HL-60/S4 treated with phorbol 12-myristate 13-acetate at 8.2 ng/mL for 4 days and 3 days (cell line): Measurements from ENCODE around the gene GATAD2A.
"Not testable (repeated sequence)": the region's sequence is repeated elsewhere in the genome, so short reads cannot be mapped to it uniquely, and the experiment has no call there.

Source experiments
- in situ Hi-C: fragments of 300-500 bp; cut with MboI; formaldehyde crosslinking; loops from 2 replicates; pipeline ENCODE4 v1.15.0; 2022; ENCODE audit warnings: low sequenced_read_pairs

GATAD2A gene, protein sequence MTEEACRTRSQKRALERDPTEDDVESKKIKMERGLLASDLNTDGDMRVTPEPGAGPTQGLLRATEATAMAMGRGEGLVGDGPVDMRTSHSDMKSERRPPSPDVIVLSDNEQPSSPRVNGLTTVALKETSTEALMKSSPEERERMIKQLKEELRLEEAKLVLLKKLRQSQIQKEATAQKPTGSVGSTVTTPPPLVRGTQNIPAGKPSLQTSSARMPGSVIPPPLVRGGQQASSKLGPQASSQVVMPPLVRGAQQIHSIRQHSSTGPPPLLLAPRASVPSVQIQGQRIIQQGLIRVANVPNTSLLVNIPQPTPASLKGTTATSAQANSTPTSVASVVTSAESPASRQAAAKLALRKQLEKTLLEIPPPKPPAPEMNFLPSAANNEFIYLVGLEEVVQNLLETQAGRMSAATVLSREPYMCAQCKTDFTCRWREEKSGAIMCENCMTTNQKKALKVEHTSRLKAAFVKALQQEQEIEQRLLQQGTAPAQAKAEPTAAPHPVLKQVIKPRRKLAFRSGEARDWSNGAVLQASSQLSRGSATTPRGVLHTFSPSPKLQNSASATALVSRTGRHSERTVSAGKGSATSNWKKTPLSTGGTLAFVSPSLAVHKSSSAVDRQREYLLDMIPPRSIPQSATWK

DNA sequence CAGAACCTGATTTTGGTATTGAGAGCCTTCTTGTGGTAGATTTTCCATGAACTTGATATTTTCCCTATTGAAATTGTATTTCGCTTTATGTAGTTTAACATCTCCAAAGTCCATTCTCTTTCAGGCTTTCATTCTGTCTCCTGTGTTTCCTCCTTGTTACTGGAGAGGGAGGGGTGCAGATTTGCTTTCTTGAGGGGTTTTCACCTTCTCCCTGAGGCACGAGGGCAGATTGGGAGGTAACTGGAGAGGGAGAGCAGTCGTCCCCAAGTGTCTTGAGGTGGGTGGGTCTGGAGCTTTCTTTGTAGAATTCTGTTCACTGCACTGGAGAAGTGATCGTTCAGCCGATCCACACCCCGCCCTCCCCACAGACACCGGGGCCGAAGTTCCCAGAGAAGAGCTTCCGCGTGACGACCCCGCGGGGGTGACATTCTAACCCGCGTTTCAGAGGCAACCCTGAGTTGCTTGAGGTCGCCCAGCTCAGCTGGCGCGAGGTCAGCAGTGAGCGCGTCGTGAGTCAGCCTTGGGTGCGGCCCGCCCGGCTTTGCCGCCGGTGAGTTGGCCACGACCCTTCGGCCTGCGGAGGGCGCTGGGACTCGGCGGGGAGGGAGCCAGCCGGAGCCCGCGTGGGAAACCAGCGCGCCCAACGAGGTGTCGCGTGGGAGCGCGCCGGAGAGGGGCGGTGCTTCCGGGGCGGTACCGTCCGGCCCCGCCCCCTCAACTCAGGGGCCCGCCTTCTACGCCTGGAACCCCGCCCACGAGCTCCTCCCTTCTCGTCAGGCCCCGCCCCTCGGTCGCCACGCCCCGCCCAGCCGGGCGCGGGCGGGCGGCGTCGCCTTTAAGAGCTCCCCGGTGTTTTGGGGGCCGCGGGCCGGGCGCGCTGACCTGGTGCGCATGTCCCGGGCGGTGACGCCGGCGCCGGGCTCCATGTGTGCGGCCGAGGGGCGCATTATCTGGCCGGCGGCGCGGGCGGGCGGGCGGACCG, at the start of gene GATAD2A:
GATAD2A (plus strand) TSS at position 797 of the 982 bp plus-strand sequence. CDS start 59,671 bp downstream, outside the sequence.
- in situ Hi-C loops, result no loop called here

DNA sequence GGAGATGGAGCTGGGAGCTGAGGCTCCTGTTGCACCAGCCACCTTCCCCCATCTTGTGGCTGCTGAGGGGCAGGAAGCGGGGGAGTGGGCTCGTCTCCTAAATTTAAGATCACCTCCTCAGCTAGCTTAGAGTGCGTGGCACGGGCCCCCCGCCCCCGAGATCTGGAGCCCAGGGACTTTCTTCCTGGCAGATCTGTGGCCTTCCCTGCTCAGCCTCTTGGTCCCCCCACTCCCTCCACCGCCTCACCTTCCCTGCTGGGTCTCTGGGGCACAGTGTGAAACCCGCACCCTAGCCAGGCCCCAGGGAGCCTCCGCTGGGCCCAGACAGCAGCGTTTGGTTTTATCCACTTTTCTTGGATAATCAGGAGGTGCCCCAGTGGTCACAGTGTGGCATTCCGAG, 49.0 kb upstream of the GATAD2A start:
- in situ Hi-C loops, result no loop called here

DNA sequence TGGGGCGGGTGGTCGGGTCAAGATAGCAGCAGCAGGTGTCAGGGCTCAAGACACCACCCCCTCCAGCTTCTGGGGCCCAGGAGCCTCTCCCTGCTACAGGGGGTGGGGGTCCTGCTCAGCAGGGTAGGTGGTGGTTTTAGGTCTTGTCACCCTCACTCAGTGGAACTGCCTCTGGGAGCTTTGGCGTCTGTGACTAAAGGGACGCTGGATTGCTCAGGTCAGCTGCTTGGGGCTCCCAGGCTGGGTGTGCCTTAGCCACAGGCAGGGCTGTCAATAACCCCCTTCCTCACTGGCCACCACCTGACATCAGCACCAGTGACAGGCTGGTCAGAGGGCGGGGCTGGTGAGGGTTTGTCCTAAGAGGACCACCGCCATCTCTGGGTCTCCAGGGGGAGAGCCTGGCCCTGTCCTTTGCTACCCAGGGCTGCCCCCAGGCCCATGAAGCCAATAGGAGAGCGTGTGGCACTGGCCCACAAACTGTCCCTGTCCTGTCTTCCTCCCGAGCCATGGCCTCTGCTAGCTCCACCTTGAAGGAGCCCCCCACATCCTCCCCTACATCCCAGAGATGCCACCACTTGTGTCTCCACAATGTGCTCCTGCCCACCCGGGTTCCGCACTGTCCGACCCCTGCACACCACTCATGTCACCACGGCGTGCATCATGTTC, 48.4 kb upstream of the GATAD2A start:
- in situ Hi-C loops, result no loop called here

DNA sequence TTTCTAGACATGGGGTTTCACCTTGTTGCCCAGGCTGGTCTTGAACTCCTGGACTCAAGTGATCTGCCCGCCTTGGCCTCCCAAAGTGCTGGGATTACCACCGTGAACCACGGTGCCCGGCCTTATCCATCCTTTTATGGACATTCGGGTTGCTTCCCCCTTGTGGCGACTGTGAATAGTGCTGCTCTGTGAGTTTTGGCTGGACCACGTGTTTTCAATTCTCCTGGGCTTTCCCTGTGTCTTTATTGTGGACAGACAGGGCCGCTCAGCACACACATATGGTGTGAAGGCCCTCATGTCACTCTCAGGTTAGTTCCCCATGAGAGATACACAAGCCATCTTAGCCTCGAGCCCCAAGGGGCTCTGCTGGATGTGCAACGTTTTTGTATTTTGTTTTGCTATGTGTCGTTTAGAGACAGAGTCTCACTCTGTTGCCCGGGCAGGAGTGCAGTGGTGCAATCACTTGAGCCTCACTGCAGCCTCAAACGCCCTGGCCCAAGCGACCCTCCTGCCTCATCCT, 44.3 kb upstream of the GATAD2A start:
- in situ Hi-C loops, result loop anchor here (10.0 kb wide), 1 partner anchor 134 kb away; no protein-coding TSS in a partner anchor

DNA sequence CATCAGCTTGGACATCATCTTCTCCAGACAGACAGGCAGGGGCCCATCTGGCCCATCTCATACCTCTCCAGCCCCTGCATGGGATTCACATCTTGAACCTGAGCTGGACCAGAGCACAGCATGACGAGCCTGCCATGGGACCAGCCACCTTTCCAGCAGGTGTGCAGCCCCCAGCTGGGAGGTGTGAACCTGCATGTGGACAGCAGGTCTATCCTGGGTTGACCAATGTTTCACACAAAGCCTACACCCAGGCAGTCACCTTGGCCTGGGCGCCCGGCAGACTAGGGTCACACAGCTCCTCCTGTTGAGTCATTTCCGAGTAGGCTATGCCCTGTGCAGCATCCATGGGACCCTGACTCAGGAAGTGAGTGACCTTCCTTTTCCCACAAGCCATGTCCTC, 43.4 kb upstream of the GATAD2A start:
- in situ Hi-C loops, result loop anchor here (10.0 kb wide), 1 partner anchor 133 kb away; no protein-coding TSS in a partner anchor

DNA sequence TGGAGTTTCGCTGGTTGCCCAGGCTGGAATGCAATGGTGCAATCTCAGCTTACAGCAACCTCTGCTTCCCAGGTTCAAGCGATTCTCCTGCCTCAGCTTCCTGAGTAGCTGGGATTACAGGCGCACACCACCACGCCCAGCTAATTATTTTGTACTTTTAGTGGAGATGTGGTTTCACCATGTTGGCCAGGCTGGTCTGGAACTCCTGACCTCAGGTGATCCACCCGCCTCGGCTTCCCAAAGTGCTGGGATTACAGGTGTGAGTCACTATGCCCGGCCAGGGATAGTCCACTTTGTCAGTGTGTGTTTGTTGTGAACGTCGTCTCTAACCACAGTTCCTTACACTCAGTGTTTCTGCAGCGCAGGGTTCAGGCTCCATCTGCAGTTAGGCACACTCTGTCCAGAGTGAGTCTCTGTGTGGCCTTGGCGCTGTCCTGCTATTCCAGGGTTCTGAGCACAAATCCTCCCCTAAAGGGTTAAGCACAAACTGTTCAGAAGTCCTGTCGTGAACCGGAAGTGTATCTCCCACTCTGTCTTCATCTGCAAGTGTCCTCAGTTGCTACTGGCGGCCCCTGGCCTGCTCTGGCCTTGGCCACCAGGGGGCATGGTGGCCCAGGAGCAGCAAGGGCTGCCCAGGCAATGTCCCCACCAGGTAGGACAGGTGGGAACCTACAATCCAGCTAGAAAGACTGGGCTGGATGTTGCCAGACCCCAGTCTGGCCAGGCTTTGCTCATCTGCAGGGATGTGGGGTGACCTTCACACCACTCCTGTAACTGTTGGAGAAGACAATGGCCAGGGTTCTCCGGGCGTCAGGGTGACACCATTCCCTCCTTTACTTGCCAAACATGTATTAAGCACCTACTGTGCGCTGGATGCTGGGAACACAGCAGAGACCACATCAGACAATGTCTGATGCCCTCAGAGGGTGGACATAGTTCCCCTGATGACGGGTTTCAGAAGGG, 38.8 kb upstream of the GATAD2A start:
- in situ Hi-C loops, result loop anchor here (10.0 kb wide), 1 partner anchor 128 kb away; no protein-coding TSS in a partner anchor

DNA sequence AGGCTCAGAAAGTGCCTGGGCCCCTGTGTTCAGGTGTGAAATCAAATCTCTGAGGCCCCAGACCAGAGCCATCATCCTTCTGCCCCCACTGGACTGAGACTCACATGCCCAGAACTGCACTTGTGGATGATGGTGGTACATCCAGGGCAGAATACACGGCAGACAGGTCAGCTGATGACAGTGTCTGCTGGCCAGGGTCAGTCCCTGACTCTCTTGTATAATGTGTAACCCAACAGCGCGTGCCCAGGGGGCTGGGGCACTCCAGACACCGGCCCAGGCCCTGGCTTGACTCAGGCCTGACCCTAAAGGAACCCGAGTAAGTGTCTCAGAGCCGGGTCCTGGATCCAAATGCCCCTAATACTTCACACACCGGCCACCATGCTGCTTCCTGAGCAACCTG, 37.4 kb upstream of the GATAD2A start:
- in situ Hi-C loops, result loop anchor here (10.0 kb wide), 1 partner anchor 127 kb away; no protein-coding TSS in a partner anchor

DNA sequence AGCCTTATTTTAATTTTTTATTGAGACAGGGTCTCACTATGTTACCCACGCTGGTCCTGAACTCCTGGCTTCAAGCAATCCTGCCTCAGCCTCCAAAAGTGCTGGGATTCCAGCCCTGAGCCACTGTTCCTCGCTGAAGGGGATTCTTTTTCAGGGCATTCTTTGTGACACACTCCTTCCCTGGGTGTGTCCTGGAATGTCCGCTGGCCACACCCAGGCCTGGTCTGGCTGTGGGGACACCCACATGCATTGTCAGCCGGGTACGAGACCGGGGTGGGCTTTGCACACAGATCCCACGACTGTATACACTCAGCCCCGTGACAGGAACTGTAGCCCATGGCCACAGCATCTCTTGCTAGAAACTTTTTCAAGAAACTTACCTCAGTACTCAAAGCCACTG, 34.4 kb upstream of the GATAD2A start:
- in situ Hi-C loops, result no loop called here

DNA sequence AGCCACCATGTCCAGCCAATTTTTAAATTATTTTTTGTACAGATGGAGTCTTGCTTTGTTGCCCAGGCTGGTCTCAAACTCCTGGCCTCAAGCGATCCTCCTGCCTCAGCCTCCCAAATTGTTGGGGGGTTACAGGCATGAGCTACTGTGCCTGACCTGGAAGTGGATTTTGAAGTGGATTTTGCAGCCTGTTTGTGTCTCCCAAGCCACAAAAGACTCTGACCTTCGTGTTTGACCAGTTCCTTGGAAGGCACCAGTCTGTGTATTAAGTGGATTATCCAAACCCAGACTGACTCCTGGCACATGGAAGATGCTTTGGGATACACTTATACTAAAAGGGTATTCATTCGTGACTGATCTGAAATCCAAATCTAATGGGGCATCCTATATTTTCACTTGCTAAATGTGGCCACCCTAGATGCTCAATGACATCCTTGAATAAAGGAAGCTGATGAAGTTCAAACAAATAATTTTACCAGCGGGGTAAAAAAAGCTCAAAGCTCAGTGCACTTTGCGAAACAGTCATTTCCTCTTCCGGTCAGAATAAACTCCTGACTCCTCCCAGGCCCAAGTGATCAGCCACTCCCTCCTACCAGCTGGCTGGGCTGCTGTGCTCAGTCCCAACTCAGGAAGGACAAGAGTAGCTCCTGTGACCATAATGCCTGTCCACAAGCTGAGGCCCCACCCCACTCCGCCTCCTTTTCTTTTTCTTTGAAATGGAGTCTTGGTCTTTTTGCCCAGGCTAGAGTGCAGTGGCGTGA, 32.6 kb upstream of the GATAD2A start:
- in situ Hi-C loops, result no loop called here

DNA sequence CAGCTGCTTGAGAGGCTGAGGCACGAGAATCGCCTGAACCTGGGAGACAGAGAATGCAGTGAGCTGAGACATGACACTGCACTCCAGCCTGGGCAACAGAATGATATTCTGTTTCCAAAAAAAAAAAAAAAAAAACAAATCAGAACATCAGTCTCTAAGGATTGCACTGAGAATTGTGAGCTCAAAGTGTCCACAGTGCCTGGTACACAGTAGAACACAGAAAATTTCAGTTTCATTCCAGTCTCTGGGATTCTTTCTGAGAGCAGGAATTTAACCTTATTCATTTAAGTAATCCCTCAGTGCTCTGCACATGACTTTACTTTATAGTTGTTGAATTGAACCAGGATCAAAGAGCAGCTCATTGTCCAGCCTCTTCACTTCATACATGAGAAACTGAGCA, 25.9 kb upstream of the GATAD2A start:
- in situ Hi-C loops, result no loop called here

DNA sequence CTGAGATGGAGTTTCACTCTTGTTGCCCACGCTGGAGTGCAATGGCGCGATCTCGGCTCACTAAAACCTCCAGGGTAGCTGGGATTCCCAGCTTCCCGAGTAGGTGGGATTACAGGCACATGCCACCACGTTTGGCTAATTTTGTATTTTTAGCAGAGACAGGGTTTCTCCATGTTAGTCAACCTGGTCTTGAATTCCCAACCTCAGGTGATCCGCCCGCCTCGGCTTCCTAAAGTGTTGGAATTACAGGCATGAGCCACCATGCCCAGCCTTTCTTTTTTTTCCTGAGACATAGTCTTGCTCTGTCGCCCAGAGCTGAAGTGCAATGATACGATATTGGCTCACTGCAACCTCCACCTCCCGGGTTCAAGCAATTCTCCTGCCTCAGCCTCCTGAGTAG, 25.2 kb upstream of the GATAD2A start:
- in situ Hi-C loops, result not testable (repeated sequence)

DNA sequence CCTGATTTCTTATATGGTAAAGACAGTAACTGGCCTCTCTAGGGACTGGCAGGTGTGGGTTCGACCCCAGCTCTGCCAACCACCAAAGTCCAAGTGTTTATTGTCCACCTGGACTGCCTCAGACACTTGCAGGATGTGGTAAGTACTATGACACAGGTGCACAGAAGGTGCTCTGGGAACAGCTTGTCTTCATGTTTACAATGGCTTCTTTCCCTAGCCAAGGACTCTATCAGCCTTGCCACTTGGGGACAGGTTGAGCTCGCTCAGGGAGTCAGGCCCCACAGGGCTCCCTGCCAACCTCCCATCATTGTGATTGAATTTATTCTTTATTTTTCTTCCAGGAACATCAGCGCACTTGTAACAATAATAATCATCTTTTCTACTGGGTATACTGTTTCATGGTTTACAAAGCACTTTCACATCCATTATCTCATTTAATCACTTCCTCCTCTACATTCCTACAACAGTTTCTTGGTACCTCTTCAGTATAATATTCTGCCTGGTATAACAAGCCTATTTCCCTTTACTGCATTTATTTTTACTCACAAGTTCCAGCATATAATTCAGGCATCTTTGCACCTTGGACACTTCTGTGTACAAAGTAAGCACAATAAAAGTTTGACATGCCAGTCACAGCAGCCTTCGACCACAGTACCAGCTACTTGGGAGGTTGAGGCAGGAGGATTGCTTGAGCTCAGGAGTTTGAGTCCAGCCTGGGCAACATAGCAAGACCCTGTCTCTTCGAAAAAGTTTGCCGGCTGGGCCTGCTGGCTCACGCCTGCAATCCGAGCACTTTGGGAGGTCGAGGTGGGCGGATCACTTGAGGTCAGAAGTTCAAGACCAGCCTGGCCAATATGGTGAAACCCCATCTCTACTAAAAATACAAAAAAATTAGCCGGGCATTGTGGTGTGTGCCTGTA, 24.2 kb upstream of the GATAD2A start:
- in situ Hi-C loops, result no loop called here

DNA sequence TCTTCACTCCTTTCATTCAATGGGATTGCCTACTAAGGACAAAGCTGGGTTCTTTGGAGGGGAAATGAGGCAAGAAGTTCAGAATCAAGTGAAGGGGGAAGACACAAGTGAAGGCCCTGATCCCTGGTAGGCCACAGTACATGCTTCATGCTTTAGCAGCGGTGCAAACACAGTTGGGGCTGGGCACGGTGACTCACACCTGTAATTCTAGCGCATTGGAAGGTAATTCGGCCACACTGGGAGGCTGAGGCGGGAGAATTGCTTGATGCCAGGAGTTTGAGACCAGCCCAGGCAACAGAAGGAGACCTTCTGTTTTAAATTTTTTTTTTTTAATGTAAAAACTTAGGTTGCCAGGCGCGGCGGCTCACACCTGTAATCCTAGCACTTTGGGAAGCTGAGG, 23.4 kb upstream of the GATAD2A start:
- in situ Hi-C loops, result no loop called here

DNA sequence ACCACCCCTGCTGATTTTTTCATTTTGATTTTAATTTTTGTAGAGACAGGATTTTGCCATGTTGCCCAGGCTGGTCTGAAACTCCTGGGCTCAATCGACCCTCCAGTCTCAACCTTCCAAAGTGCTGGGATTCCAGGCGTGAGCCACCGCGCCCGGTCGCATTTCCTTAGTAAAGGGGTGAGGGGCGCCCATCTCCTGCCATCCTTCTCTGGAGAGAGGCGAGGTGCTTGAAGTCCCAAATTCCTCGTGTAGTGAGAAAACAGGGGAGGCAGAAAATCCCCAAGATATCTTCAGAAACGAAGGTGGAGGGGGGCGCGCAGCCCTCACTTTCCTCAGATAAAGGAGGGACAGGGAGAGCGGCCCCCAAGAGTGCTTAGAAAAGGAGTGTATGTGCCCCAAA, 21.0 kb upstream of the GATAD2A start:
- in situ Hi-C loops, result no loop called here

DNA sequence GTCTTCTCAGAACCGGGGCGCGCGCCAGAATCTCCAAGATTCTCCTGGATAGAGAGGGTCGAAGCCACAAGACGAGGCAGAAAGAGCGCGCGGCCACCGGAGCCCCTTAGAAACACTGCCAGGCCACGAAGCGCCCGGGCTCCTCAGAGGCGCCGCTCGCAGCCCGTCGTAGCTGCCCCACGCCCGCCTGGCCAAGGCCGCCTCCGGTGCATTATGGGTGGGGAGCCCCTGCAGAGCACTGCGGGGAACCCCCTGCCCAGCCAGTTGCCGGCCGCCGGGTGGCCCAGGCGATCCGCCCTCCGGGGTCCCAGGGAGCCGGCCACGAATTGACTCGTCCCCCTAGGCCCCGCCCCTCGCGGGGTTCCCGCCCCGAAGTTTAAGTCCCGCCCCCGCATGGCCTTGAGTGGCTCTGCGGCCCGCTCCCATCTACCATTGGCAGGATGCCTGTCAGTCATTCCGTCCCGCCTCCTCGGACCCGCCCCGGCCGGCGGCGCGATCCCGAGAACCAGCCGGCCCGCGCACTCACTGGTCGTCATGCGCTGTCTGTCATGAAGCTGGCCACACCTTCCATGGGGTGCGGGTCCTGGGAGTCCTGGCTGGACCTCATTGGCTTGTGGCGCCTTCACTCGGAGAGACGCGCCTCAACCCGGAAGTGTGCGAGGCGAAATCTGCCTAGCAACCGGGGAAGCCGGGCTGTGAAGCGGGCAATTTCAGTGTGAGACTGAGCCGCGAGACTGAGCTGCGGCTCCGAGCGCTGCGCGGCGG, 20.2 kb upstream of the GATAD2A start:
- in situ Hi-C loops, result no loop called here
